ENCODE data around the gene GLI2.

The GLI2 gene

DNA sequence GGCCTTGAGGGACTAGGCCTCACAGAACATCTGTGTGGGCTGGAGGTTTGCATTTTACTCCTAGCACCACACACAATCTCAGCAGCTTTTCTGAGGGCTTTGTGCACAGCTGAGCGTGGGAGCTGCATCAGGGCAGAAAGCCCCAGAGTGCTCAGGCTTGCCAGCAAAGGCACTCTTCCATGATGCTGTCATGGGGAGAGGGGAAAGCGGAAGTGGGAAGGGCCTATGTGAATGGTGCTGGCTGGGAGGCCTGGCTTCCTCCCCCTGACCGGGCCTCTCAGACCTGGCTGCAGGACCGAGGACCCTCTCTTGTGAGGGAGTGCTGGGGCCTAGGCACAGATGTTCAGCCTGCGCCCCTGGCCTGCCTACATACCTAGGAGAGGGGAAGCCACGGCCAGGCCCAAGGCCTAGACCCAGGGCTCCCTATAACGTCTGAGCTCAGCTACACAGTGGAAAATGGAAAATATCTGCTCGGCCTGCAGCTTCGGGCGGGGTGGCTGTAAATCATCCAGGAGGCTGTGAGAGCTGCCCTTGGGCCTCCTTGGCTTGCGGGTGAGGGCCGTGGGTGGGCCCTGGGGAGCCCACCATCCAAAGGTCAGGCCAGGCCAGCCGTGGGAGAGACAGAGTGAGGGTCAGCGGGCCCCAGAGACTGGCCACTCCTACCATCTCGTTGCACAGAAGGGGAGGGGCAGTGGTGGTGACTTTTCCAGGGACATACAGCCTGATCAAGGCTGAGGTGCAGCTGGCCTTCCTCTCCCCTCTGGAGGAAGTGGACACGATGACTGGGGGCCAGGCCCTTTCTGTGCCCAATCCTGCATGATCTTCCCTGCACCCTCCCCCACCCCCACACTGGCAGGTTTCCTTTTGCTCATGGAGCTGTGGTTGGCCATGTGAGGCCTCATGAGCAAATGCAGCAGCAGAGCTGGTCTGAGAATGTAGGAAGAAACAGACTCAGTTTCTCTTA is 22.8 kb downstream of the GLI2 start:
- no peak for DNase-seq (ENCODE audit: low spot score)

DNA sequence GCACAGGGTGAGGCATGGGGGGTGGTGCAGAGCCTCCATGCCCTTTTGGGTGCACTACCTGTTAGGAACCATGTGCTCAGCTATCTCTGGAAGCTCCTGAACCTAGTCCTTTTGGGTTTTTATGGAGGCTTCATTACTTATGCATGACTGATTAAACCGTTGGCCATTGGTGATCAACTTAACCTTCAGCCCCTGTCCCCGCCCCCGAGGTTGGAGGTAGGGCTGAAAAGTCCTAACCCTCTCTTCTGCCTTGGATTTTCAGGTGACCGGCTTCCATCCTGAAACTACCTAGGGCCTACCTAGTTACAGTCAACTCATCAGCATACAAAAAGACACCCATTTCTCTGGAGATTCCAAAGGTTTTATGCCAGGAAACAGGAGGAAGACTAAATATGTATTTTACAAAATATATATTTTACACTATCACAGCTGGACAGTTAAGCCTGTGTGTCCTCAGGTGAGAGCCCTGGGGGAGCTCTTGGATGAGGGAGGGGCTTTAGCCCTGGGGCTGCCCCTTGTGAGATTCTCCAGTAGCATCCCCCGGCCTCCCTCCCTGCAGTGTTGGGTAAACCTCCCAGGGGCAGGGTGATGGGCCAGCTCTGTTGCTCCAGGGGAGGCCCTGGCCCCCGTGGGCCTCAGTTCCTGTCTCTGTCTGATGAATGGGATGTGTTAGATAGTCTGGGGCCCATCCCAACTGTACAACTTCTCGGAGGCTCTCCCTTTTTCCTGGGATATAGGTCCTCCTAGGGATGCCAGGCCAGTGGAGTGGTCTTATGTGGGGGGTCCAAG is 24.1 kb downstream of the GLI2 start:
- DNase-seq (ENCODE audit: low spot score), result no peak
- TF ChIP-seq, protein P1, sequence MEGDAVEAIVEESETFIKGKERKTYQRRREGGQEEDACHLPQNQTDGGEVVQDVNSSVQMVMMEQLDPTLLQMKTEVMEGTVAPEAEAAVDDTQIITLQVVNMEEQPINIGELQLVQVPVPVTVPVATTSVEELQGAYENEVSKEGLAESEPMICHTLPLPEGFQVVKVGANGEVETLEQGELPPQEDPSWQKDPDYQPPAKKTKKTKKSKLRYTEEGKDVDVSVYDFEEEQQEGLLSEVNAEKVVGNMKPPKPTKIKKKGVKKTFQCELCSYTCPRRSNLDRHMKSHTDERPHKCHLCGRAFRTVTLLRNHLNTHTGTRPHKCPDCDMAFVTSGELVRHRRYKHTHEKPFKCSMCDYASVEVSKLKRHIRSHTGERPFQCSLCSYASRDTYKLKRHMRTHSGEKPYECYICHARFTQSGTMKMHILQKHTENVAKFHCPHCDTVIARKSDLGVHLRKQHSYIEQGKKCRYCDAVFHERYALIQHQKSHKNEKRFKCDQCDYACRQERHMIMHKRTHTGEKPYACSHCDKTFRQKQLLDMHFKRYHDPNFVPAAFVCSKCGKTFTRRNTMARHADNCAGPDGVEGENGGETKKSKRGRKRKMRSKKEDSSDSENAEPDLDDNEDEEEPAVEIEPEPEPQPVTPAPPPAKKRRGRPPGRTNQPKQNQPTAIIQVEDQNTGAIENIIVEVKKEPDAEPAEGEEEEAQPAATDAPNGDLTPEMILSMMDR (IDR thresholded peaks at IDR 0.05; ENCODE audit: extremely low read depth, missing control alignments), result no peak

More for the DNA sequence above, 22.8 kb downstream of the GLI2 start:
- TF ChIP-seq, protein P1 (IDR thresholded peaks at IDR 0.05; ENCODE audit: extremely low read depth, missing control alignments), result no peak

DNA sequence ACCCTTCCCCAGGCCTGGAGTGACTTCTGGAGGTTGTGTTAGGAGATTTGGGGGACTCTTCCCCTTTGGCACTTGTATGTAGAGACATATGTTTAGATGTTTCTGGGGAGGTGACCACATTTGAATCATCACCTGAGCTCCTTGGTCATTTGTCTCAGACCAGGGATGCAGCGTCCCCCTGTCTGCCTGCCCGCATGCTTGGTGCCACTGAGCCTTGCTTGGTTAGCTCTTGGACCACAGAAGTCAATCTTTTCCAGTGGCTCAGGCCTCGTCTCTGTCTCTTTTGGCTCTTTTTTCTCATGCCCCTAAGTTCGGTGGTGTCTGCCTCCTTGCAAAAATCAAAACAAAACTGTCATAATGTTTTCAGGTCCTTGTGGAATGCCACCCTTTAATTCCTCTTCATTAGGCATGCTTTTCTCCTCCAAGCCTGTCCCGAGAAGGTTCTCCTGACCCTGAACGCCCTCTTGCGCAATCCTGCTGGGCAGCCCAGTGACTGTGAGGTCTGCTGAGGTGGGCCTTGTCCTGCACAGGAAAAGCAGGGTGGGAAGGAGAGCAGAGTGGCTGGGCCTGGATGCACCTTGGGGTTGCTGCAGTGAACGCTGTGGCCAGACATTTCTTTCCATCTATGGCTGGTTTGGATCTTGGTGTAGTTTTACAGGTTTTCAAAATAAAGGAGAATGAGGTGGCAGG is 24.9 kb downstream of the GLI2 start:
- DNase-seq (ENCODE audit: low spot score), result no peak

DNA sequence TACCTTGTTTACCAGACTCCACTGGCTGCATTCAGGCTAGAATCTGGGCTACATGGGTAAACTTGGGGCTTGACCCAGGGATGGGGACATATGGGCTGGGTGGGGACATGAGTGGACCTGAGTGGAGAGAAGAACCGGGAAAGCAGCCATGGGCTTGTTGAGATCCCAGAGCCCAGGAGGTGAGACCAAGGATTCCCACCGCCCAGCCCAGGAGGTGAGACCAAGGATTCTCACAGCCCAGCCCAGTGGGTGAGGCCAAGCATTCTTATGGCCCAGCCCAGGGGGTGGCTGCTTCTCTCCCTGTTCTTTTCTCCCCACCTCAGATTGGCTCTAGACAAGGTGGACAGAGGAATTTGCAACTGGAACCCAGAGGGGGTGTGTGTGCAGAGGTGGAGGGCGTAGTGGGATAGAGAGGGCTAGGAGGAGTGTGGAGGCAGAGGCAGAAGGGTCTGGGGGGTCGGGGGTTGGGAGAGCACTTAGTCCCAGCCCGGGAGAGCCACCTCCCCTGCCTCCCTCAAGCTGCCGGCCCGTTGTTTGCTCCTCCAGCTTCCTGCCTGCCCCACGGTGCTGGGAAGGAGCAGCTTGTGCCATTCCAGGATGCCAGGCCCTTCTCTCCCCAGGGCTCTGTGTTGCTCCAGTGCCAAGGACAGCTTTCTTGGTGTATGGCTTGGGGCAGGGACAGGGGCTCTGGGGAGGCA is 25.6 kb downstream of the GLI2 start:
- no peak for DNase-seq (ENCODE audit: low spot score)
- TF ChIP-seq, protein P1 (IDR thresholded peaks at IDR 0.05; ENCODE audit: extremely low read depth, missing control alignments), result no peak

More for the DNA sequence above, 24.9 kb downstream of the GLI2 start:
- TF ChIP-seq, protein P1 (IDR thresholded peaks at IDR 0.05; ENCODE audit: extremely low read depth, missing control alignments), result no peak

DNA sequence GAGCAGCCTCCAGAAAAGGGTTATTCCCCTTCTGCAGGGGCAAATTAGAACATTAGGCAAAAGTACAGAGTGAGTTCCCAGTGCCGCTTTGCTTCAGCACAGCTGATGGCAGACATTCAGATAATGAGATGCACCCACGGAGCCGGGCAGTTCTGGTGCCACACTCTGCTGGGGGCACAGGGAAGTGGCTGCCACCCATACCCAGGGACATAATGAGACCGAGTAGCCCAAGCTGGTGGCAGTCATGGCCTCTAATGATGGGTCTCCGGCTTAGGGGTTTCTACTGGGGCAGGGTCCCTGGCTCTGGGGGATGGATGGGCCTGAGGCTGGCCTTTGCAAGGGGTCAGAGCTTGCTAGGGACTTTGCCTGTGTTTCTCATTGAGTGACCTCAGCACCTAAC is 26.2 kb downstream of the GLI2 start:
- no peak for DNase-seq (ENCODE audit: low spot score)
- TF ChIP-seq, protein P1 (IDR thresholded peaks at IDR 0.05; ENCODE audit: extremely low read depth, missing control alignments), result no peak

DNA sequence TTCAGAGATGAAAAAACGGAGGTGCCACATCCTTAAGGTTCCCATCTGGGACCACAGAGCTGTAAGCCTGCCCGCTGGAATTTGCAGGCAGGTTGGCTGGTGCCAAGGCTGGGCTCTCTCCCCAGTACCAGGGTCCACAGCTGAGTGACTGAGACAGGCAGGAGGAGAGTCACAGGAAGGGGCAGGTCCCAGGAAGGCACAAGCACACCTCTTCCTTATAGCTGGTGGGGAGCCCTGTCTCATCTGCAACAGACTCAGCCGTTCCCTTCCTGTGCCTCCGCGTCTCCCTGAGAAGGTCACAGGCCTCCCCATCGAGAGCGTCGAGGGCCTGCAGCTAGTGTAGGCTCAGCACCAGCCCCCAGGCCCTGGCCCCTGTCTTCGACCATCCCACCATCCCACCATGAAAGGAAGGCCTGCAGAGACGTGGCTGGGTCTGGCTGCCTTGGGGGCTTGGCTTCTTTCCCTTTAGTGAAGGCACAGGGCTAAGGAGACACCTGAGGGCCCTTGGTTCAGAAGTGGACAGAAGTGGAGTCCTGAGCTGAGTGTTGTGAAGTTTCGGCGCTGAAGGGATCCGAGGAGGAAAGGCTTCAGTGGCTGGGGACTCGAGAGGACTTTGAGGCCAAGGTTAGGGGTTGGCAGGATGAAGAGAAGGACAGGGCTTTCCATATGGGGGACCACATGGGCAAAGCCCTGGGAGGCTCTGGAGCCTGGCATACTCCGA is 26.8 kb downstream of the GLI2 start:
- TF ChIP-seq, protein P1 (IDR thresholded peaks at IDR 0.05; ENCODE audit: extremely low read depth, missing control alignments), result no peak
- DNase-seq (ENCODE audit: low spot score), result no peak
